A549 (cell line): ENCODE data around the gene GRIP1. TPM values are rescaled to one million over a fixed set of nuclear protein-coding genes. Genes with fewer than 3 reads are reported as not detected.

Experiments
- ATAC-seq, 2 experiments: fragments of 200-7000 bp in 1 of 2; fragments of >200 bp in 1 of 2; cut with Nextera tagmentation in 1 of 2; cut with Tn5 transposase in 1 of 2; 3 replicates each; pipeline versions ENCODE4 v1.8.0 to v1.9.1; 2018 to 2020; ENCODE audit warnings: mild to moderate bottlenecking in 1 of 2, moderate library complexity in 1 of 2
- CTCF ChIA-PET: fragments of 300-600 bp; sonication (Branson Sonifier 250); formaldehyde crosslinking; extraction: SDS; loops from one replicate; lab custom pipeline; 2021; ENCODE audit warnings: antibody characterized with exemption, inconsistent platforms; lab: Yijun Ruan, JAX
- POLR2A ChIA-PET: fragments of 350-600 bp; formaldehyde crosslinking; extraction: SDS; loops from one replicate; lab custom pipeline; 2021; ENCODE audit warnings: antibody characterized with exemption, inconsistent platforms; lab: Yijun Ruan, JAX
- DNase-seq, 2 experiments: peaks; one replicate each; pipeline versions ENCODE4 v3.0.0 to v3.0.0-alpha.2; 2011 to 2016; ENCODE audit warnings: low read depth in 1 of 2, low spot score in 1 of 2
- FAIRE-seq: peaks from 2 replicates; lab custom pipeline; 2011; peaks lifted over from hg19 to GRCh38; lab: Jason Lieb, UNC
- H3K27ac ChIP-seq, 2 experiments: fragments of >200 bp; sonication (Bioruptor Twin); formaldehyde crosslinking; 3 replicates each; pipeline ENCODE4 v1.5.1; 2016 to 2017
- H3K4me1 ChIP-seq: fragments of >200 bp; sonication (Bioruptor Twin); formaldehyde crosslinking; 3 replicates; pipeline ENCODE4 v1.6.1; 2016
- H3K4me2 ChIP-seq: fragments of >200 bp; sonication (Bioruptor Twin); formaldehyde crosslinking; 3 replicates; pipeline ENCODE4 v1.6.1; 2016
- H3K4me3 ChIP-seq: fragments of >200 bp; sonication (Bioruptor Twin); formaldehyde crosslinking; 3 replicates; pipeline ENCODE4 v1.5.1; 2016
- H3K9me3 ChIP-seq: fragments of >200 bp; sonication (Bioruptor Twin); formaldehyde crosslinking; 3 replicates; pipeline ENCODE4 v1.6.1; 2016
- ATOH8 ChIP-seq: fragments of 250-450 bp; sonication (Bioruptor Pico); IDR thresholded peaks from 2 replicates; pipeline ENCODE4 v1.5.0; 2020; ENCODE audit warnings: low read depth, mild to moderate bottlenecking, moderate library complexity
- CEBPB ChIP-seq, 2 experiments: fragments of >200 bp in 1 of 2; sonication (Bioruptor Twin) in 1 of 2; formaldehyde crosslinking in 1 of 2; IDR thresholded peaks; 2 replicates each; pipeline ENCODE4 v1.6.1; 2012 to 2016
- CHD2 ChIP-seq: fragments of 150-350 bp; IDR thresholded peaks from 2 replicates; pipeline ENCODE4 v1.6.1; 2014; ENCODE audit warnings: low read length; ENCODE audit not compliant: partially characterized antibody
- CTCF ChIP-seq: fragments of >200 bp; sonication (Bioruptor Twin); formaldehyde crosslinking; IDR thresholded peaks from 3 replicates; pipeline ENCODE4 v1.5.1; 2016
- EHMT2 ChIP-seq: fragments of 200-600 bp; sonication (generic); IDR thresholded peaks from 2 replicates; pipeline ENCODE4 v1.6.1; 2016; ENCODE audit warnings: antibody characterized with exemption, low read depth, mild to moderate bottlenecking, moderate library complexity
- ELK1 ChIP-seq: fragments of 150-350 bp; IDR thresholded peaks from 2 replicates; pipeline ENCODE4 v1.6.1; 2014; ENCODE audit warnings: low read depth, mild to moderate bottlenecking, low read length
- FOSB ChIP-seq: fragments of 250-450 bp; sonication (Bioruptor Pico); IDR thresholded peaks from 2 replicates; pipeline ENCODE4 v1.5.0; 2020; ENCODE audit warnings: mild to moderate bottlenecking, moderate library complexity
- FOSL2 ChIP-seq, 2 experiments: fragments of 450-650 bp in 1 of 2; fragments of >200 bp in 1 of 2; sonication (Bioruptor Twin) in 1 of 2; formaldehyde crosslinking; IDR thresholded peaks; 2 replicates each; pipeline versions ENCODE4 v1.5.0 to v1.6.1; 2016 to 2020; ENCODE audit warnings: mild to moderate bottlenecking in 1 of 2, moderate library complexity in 1 of 2
- GATA3 ChIP-seq: IDR thresholded peaks from 2 replicates; pipeline ENCODE4 v1.6.1; 2012; ENCODE audit warnings: borderline replicate concordance
- HDAC2 ChIP-seq: fragments of 200-600 bp; sonication (generic); IDR thresholded peaks from 2 replicates; pipeline ENCODE4 v1.6.1; 2016
- HOXA7 ChIP-seq: fragments of 250-450 bp; sonication (Bioruptor Pico); IDR thresholded peaks from 2 replicates; pipeline ENCODE4 v1.5.0; 2020; ENCODE audit warnings: mild to moderate bottlenecking, moderate library complexity
- JUNB ChIP-seq: fragments of >200 bp; sonication (Bioruptor Twin); formaldehyde crosslinking; IDR thresholded peaks from 2 replicates; pipeline ENCODE4 v1.6.1; 2016
- KDM1A ChIP-seq: fragments of 200-600 bp; sonication (generic); IDR thresholded peaks from 2 replicates; pipeline ENCODE4 v1.6.1; 2016; ENCODE audit warnings: low read depth, mild to moderate bottlenecking
- MAZ ChIP-seq: fragments of 150-350 bp; IDR thresholded peaks from 2 replicates; pipeline ENCODE4 v1.6.1; 2014; ENCODE audit warnings: antibody characterized with exemption, low read depth, low read length, borderline replicate concordance
- PHF8 ChIP-seq: fragments of 200-600 bp; sonication (generic); IDR thresholded peaks from 2 replicates; pipeline ENCODE4 v1.6.1; 2016; ENCODE audit warnings: low read depth, mild to moderate bottlenecking, antibody characterized with exemption, moderate library complexity, borderline replicate concordance
- RCOR1 ChIP-seq: fragments of 150-350 bp; IDR thresholded peaks from 2 replicates; pipeline ENCODE4 v1.6.1; 2014; ENCODE audit warnings: antibody characterized with exemption, low read length, low read depth
- REST ChIP-seq: fragments of 200-600 bp; sonication (generic); IDR thresholded peaks from 2 replicates; pipeline ENCODE4 v1.6.1; 2016; ENCODE audit warnings: antibody characterized with exemption, mild to moderate bottlenecking, moderate library complexity
- RFX5 ChIP-seq: fragments of 450-650 bp; IDR thresholded peaks from 2 replicates; pipeline ENCODE4 v1.7.1; 2014; ENCODE audit warnings: antibody characterized with exemption, mild to moderate bottlenecking, moderate library complexity
- RNF2 ChIP-seq: fragments of 200-600 bp; sonication (generic); IDR thresholded peaks from 2 replicates; pipeline ENCODE4 v1.6.1; 2016; ENCODE audit warnings: low read depth, mild to moderate bottlenecking, antibody characterized with exemption, moderate library complexity, borderline replicate concordance
- SREBF2 ChIP-seq: fragments of 450-650 bp; IDR thresholded peaks from 2 replicates; pipeline ENCODE4 v1.6.1; 2014; ENCODE audit warnings: mild to moderate bottlenecking, moderate library complexity
- TFCP2L1 ChIP-seq: fragments of 250-450 bp; sonication (Bioruptor Pico); IDR thresholded peaks from 2 replicates; pipeline ENCODE4 v1.5.0; 2021; ENCODE audit warnings: mild to moderate bottlenecking
- TP53 ChIP-seq: fragments of 250-450 bp; sonication (Bioruptor Pico); IDR thresholded peaks from 2 replicates; pipeline ENCODE4 v1.5.0; 2021; ENCODE audit warnings: mild to moderate bottlenecking, moderate library complexity
- ZFP36 ChIP-seq: fragments of 450-650 bp; IDR thresholded peaks from 2 replicates; pipeline ENCODE4 v1.6.1; 2014; ENCODE audit warnings: borderline replicate concordance; ENCODE audit not compliant: partially characterized antibody
- WGBS: methylation state at CpG from one replicate; pipeline ENCODE4 v1.1.6; 2017; ENCODE audit errors: missing lambda C conversion rate; 5-methylcytosine and 5-hydroxymethylcytosine counted together
- polyA plus RNA-seq, 4 experiments: library from polyadenylated mRNA; depleted of rRNA in 3 of 4; stranded (reverse); fragments of >200 nt; fragmentation: RNase III in 1 of 4; extraction: RNeasy Plus Mini Kit Qiagen cat#74134 plus additional on column Dnase treatment in 1 of 4; gene quantifications; 2 replicates in 3 of 4; 3 replicates in 1 of 4; pipeline ENCODE4 v1.2.3, GENCODE V29; 2011 to 2017

GRIP1 gene
- polyA plus RNA-seq, 2 of the 4 experiments (the other 2 are of a cell fraction) = 4.6 to 5.8 TPM

GRCh38 chr12:66529934-66530333, 148.9 kb downstream of the GRIP1 start:
- FAIRE-seq (no peak), DNase-seq (no peak), ATAC-seq (no peak)
- no peak for TF ChIP-seq SREBF2
- TF ChIP-seq RCOR1 = no peak
- no peak for TF ChIP-seq RFX5
- no peak for TF ChIP-seq PHF8
- 9% methylated on average over 1 of the region's 1 CpG for WGBS
- H3K9me3 ChIP-seq = no peaks in the 10 kb centered on the region
- ChIA-PET CTCF (no interaction called here), POLR2A (no interaction called here)
- no peaks in the 10 kb centered on the region for H3K4me1 ChIP-seq
- no peak overlapping the region for H3K4me3 ChIP-seq
- H3K27ac ChIP-seq = no peak overlapping the region
- H3K4me2 ChIP-seq = no peak overlapping the region

GRCh38 chr12:66516561-66516960, 162.3 kb downstream of the GRIP1 start:
- POLR2A ChIA-PET = no interaction called here

More at GRCh38 chr12:66516561-66516960, 162.3 kb downstream of the GRIP1 start:
- TF ChIP-seq ELK1 (no peak), HOXA7 (CRISPR knock-in tag) (no peak), EHMT2 (no peak), TP53 (CRISPR knock-in tag) (no peak), ZFP36 (no peak), ATOH8 (no peak), RFX5 (no peak), FOSL2 (IDR thresholded peaks at IDR 0.05) (no peak), FOSL2 (CRISPR knock-in tag; IDR thresholded peaks at IDR 0.05) (no peak), CHD2 (no peak), KDM1A (no peak), JUNB (no peak), CTCF (no peak), RNF2 (no peak), CEBPB (IDR thresholded peaks at IDR 0.05) (no peak), HDAC2 (no peak), TFCP2L1 (no peak), MAZ (no peak), GATA3 (no peak), FOSB (no peak), REST (no peak)
- ATAC-seq = no peak
- Histone ChIP-seq H3K4me2 (no peak overlapping the region), H3K4me3 (no peak overlapping the region), H3K4me1 (no peaks in the 10 kb centered on the region), H3K27ac (no peak overlapping the region), H3K9me3 (no peaks in the 10 kb centered on the region)
- CTCF ChIA-PET = no interaction called here
- DNase-seq = no peak
- WGBS = 46% methylated on average over 4 of the region's 4 CpGs
- no peak for FAIRE-seq
